ENCODE results near the gene DPH5. TPM values are rescaled to one million over a fixed set of nuclear protein-coding genes. Genes with fewer than 3 reads are reported as not detected.

The DPH5 gene
- total RNA-seq, 2 experiments from 2014 or later, result 19.4 to 45.6 TPM

- H3K4me1 ChIP-seq (ENCODE audit: insufficient read depth, low read length, poor library complexity, severe bottlenecking), result peaks cover 8% of the 10 kb centered on the region
- no peak overlapping the region for H3K27ac ChIP-seq (ENCODE audit: low read depth, low read length, poor library complexity, severe bottlenecking)
- H3K4me3 ChIP-seq (ENCODE audit: low read depth, low read length, poor library complexity, severe bottlenecking), result no peak overlapping the region
- H3K79me2 ChIP-seq (ENCODE audit: insufficient read depth, low read depth, low read length), result no peaks in the 10 kb centered on the region
- intact Hi-C loops (cut with micrococcal nuclease; ENCODE audit: unreplicated experiment), result no loop called here
- H4K20me1 ChIP-seq (ENCODE audit: insufficient read depth, low read length), result 0 out of 2 replicates have a peak, but pooled peaks cover 4% of the 10 kb centered on the region
- H3K4me2 ChIP-seq (ENCODE audit: low read length), result no peak overlapping the region
- no peak overlapping the region for H2AFZ ChIP-seq (ENCODE audit: low read length)
- peaks cover 73% of the 10 kb centered on the region for H3K36me3 ChIP-seq (ENCODE audit: insufficient read depth, low read length)
- no peaks in the 10 kb centered on the region for H3K9me3 ChIP-seq (ENCODE audit: low read length)
- CTCF ChIA-PET (ENCODE audit: unreplicated experiment), result no interaction called here
- POLR2A ChIA-PET, result interaction anchor here (0.6 to 2.6 kb wide), 4 partner anchors 9 to 573 kb away, joined by 3 to 9 read pairs (median 3); no protein-coding TSS in a partner anchor
- TF ChIP-seq CTCF (conservative IDR thresholded peaks at IDR 0.05; ENCODE audit: low read length) (no peak), EZH2phosphoT487 (IDR thresholded peaks at IDR 0.05; ENCODE audit: borderline replicate concordance, low read depth, low read length) (no peak)
- DNase-seq (ENCODE audit: low spot score), result no peak
- H3K9me2 ChIP-seq (ENCODE audit: insufficient read depth, low read length), result no peaks in the 10 kb centered on the region
- BruUV-seq (replicated peaks), result no TSS peak
Measured at GRCh38 chr1:101005183-101005582, 20.4 kb downstream of the DPH5 start.

- H4K20me1 ChIP-seq (ENCODE audit: insufficient read depth, low read length), result 0 out of 2 replicates have a peak, but pooled peaks cover 4% of the 10 kb centered on the region
- H2AFZ ChIP-seq (ENCODE audit: low read length), result no peak overlapping the region
- no peaks in the 10 kb centered on the region for H3K9me3 ChIP-seq (ENCODE audit: low read length)
- POLR2A ChIA-PET, result interaction anchor here (0.6 to 2.6 kb wide), 4 partner anchors 9 to 572 kb away, joined by 3 to 9 read pairs (median 3); no protein-coding TSS in a partner anchor
- H3K4me2 ChIP-seq (ENCODE audit: low read length), result no peak overlapping the region
- H3K4me1 ChIP-seq (ENCODE audit: insufficient read depth, low read length, poor library complexity, severe bottlenecking), result peaks cover 8% of the 10 kb centered on the region
- peaks cover 73% of the 10 kb centered on the region for H3K36me3 ChIP-seq (ENCODE audit: insufficient read depth, low read length)
- no TSS peak for BruUV-seq (replicated peaks)
- H3K27ac ChIP-seq (ENCODE audit: low read depth, low read length, poor library complexity, severe bottlenecking), result no peak overlapping the region
- no peaks in the 10 kb centered on the region for H3K79me2 ChIP-seq (ENCODE audit: insufficient read depth, low read depth, low read length)
- no peak for TF ChIP-seq EZH2phosphoT487 (IDR thresholded peaks at IDR 0.05; ENCODE audit: borderline replicate concordance, low read depth, low read length)
- TF ChIP-seq CTCF (conservative IDR thresholded peaks at IDR 0.05; ENCODE audit: low read length), result no peak
- intact Hi-C loops (cut with micrococcal nuclease; ENCODE audit: unreplicated experiment), result no loop called here
- H3K4me3 ChIP-seq (ENCODE audit: low read depth, low read length, poor library complexity, severe bottlenecking), result no peak overlapping the region
- CTCF ChIA-PET (ENCODE audit: unreplicated experiment), result no interaction called here
- no peaks in the 10 kb centered on the region for H3K9me2 ChIP-seq (ENCODE audit: insufficient read depth, low read length)
- DNase-seq (ENCODE audit: low spot score), result no peak
Measured at GRCh38 chr1:101004670-101005069, 20.9 kb downstream of the DPH5 start.

- no peak overlapping the region for H3K4me3 ChIP-seq (ENCODE audit: low read depth, low read length, poor library complexity, severe bottlenecking)
- H3K9me2 ChIP-seq (ENCODE audit: insufficient read depth, low read length), result no peaks in the 10 kb centered on the region
- H3K36me3 ChIP-seq (ENCODE audit: insufficient read depth, low read length), result peaks cover 72% of the 10 kb centered on the region
- no peak overlapping the region for H2AFZ ChIP-seq (ENCODE audit: low read length)
- no TSS peak for BruUV-seq (replicated peaks)
- 0 out of 2 replicates have a peak, but pooled peaks cover 4% of the 10 kb centered on the region for H4K20me1 ChIP-seq (ENCODE audit: insufficient read depth, low read length)
- H3K4me2 ChIP-seq (ENCODE audit: low read length), result no peak overlapping the region
- no peak for DNase-seq (ENCODE audit: low spot score)
- ChIA-PET CTCF (ENCODE audit: unreplicated experiment) (no interaction called here), POLR2A (interaction anchor here (1.0 to 2.6 kb wide), 4 partner anchors 9 to 24 kb away, joined by 3 to 9 read pairs (median 6); no protein-coding TSS in a partner anchor)
- H3K27ac ChIP-seq (ENCODE audit: low read depth, low read length, poor library complexity, severe bottlenecking), result no peak overlapping the region
- intact Hi-C loops (cut with micrococcal nuclease; ENCODE audit: unreplicated experiment), result no loop called here
- TF ChIP-seq EZH2phosphoT487 (IDR thresholded peaks at IDR 0.05; ENCODE audit: borderline replicate concordance, low read depth, low read length) (no peak), CTCF (conservative IDR thresholded peaks at IDR 0.05; ENCODE audit: low read length) (no peak)
- H3K9me3 ChIP-seq (ENCODE audit: low read length), result no peaks in the 10 kb centered on the region
- peaks cover 8% of the 10 kb centered on the region for H3K4me1 ChIP-seq (ENCODE audit: insufficient read depth, low read length, poor library complexity, severe bottlenecking)
- no peaks in the 10 kb centered on the region for H3K79me2 ChIP-seq (ENCODE audit: insufficient read depth, low read depth, low read length)
Measured at GRCh38 chr1:101004061-101004460, 21.5 kb downstream of the DPH5 start.

All from OCI-LY7 (cell line).